C4-2B (cell line): ENCODE measurements around the gene C13orf46.

Experiments
- ZFX ChIP-seq: fragments of 450-650 bp; IDR thresholded peaks from 2 replicates; pipeline ENCODE4 v1.6.1; 2017
- TF ChIP-seq, protein P1 (sequence below): fragments of 450-650 bp; conservative IDR thresholded peaks from 2 replicates; pipeline ENCODE4 v1.5.1; 2017; ENCODE audit warnings: mild to moderate bottlenecking

DNA sequence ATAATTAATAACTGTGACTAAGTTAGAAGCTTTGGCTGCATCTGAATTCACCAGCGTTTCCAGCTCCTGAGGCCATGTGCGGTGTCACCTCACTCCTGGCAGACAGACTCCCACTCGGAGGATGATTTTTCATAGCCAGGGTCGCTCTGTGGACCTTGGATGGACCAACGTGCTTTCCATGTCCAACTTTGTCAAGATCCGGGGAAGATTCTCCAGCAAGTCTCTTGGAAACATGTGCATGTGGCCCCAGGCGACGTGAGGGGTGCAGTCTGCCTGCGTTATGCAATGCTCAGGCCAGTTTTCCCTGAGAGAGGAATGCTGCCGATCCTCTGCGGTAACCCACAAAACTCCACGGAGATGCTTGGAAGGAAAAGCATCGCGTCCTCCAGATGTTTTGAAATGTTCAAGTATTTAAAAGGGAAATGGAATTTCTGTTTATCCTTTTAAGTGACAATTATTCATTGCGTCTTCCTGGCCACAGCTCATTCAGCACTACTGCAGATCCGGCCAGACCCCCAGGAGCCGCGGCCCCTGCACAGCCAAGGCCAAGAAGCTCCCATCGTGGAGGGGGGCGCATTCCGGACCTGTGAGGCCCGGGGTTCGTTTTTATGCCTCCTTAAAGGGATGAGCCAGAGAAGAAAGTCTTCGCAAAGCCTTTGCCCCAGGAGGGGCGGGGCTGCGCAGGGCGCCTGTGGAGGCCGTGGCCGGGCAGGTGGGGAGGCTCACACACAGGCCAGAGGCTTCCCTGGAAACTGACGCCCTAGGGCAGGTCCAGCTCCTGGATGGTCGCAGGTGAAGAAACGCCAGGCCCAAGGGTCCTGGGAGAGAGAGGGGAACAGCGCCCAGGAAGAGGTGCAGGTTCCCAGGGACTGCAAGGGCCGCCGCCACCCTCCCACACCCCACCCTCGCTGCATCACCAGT lies 46.0 kb downstream of the C13orf46 start:
- TF ChIP-seq, protein P1, sequence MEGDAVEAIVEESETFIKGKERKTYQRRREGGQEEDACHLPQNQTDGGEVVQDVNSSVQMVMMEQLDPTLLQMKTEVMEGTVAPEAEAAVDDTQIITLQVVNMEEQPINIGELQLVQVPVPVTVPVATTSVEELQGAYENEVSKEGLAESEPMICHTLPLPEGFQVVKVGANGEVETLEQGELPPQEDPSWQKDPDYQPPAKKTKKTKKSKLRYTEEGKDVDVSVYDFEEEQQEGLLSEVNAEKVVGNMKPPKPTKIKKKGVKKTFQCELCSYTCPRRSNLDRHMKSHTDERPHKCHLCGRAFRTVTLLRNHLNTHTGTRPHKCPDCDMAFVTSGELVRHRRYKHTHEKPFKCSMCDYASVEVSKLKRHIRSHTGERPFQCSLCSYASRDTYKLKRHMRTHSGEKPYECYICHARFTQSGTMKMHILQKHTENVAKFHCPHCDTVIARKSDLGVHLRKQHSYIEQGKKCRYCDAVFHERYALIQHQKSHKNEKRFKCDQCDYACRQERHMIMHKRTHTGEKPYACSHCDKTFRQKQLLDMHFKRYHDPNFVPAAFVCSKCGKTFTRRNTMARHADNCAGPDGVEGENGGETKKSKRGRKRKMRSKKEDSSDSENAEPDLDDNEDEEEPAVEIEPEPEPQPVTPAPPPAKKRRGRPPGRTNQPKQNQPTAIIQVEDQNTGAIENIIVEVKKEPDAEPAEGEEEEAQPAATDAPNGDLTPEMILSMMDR: no peak
- TF ChIP-seq ZFX: no peak
